ENCODE measurements around the gene KIF1A. TPM values are rescaled to one million over a fixed set of nuclear protein-coding genes. Genes with fewer than 3 reads are reported as not detected.

KIF1A gene
- total RNA-seq, 1 donor from 2014 or later = 48.9 TPM

GRCh38 chr2:240839152-240840143 is 19.4 kb upstream of the KIF1A start:
- Mint-ChIP-seq H3K9me3 (no peaks in the 10 kb centered on the region), H3K27ac (no peak overlapping the region), H3K27me3 (ENCODE audit: low read depth) (peaks cover 61% of the 10 kb centered on the region)

GRCh38 chr2:240837621-240838020 is 17.6 kb upstream of the KIF1A start:
- no peak overlapping the region for H3K27ac Mint-ChIP-seq
- no peak for DNase-seq (ENCODE audit: low spot score in 2 of 2, unreplicated experiment in 2 of 2)

More at GRCh38 chr2:240839152-240840143, 19.4 kb upstream of the KIF1A start:
- no peaks in the 10 kb centered on the region for H3K36me3 Mint-ChIP-seq
- no peak for TF ChIP-seq CTCF (IDR thresholded peaks at IDR 0.05; ENCODE audit: unreplicated experiment)
- no peak overlapping the region for H3K4me3 Mint-ChIP-seq
- no peaks in the 10 kb centered on the region for H3K4me1 Mint-ChIP-seq
- DNase-seq (ENCODE audit: low spot score in 2 of 2, unreplicated experiment in 2 of 2) = no peak

GRCh38 chr2:240836781-240837467 is 16.9 kb upstream of the KIF1A start:
- peaks cover 53% of the 10 kb centered on the region for H3K27me3 Mint-ChIP-seq (ENCODE audit: low read depth)
- H3K4me3 Mint-ChIP-seq = no peak overlapping the region
- H3K27ac Mint-ChIP-seq = no peak overlapping the region
- H3K9me3 Mint-ChIP-seq = no peaks in the 10 kb centered on the region
- DNase-seq (ENCODE audit: low spot score in 2 of 2, unreplicated experiment in 2 of 2) = no peak
- no peaks in the 10 kb centered on the region for H3K4me1 Mint-ChIP-seq
- H3K36me3 Mint-ChIP-seq = no peaks in the 10 kb centered on the region
- no peak for TF ChIP-seq CTCF (IDR thresholded peaks at IDR 0.05; ENCODE audit: unreplicated experiment)

More at GRCh38 chr2:240837621-240838020, 17.6 kb upstream of the KIF1A start:
- Mint-ChIP-seq H3K4me1 (no peaks in the 10 kb centered on the region), H3K27me3 (ENCODE audit: low read depth) (peaks cover 58% of the 10 kb centered on the region), H3K9me3 (no peaks in the 10 kb centered on the region), H3K36me3 (no peaks in the 10 kb centered on the region), H3K4me3 (no peak overlapping the region)
- no peak for TF ChIP-seq CTCF (IDR thresholded peaks at IDR 0.05; ENCODE audit: unreplicated experiment)

GRCh38 chr2:240835528-240835927 is 15.5 kb upstream of the KIF1A start:
- DNase-seq (ENCODE audit: low spot score in 2 of 2, unreplicated experiment in 2 of 2) = no peak
- no peaks in the 10 kb centered on the region for H3K36me3 Mint-ChIP-seq
- H3K27ac Mint-ChIP-seq = no peak overlapping the region
- TF ChIP-seq CTCF (IDR thresholded peaks at IDR 0.05; ENCODE audit: unreplicated experiment) = no peak
- peaks cover 62% of the 10 kb centered on the region for H3K27me3 Mint-ChIP-seq (ENCODE audit: low read depth)
- no peak overlapping the region for H3K4me3 Mint-ChIP-seq
- no peaks in the 10 kb centered on the region for H3K9me3 Mint-ChIP-seq
- peaks cover 2% of the 10 kb centered on the region for H3K4me1 Mint-ChIP-seq

- Mint-ChIP-seq H3K9me3 (no peaks in the 10 kb centered on the region), H3K36me3 (no peaks in the 10 kb centered on the region), H3K4me1 (peaks cover 2% of the 10 kb centered on the region), H3K27ac (no peak overlapping the region), H3K27me3 (ENCODE audit: low read depth) (peaks cover 68% of the 10 kb centered on the region), H3K4me3 (no peak overlapping the region)
- TF ChIP-seq CTCF (IDR thresholded peaks at IDR 0.05; ENCODE audit: unreplicated experiment) = no peak
- DNase-seq (ENCODE audit: low spot score in 2 of 2, unreplicated experiment in 2 of 2) = no peak
Observed at GRCh38 chr2:240834377-240834975, 14.5 kb upstream of the KIF1A start.

Data from mesothelial cell of epicardium (in vitro differentiated cells).